PC-3 (cell line): Measurements from ENCODE around the gene CDC42EP3. TPM values are rescaled to one million over a fixed set of nuclear protein-coding genes. Genes with fewer than 3 reads are reported as not detected.

ENCODE experiments used
- ATAC-seq: fragments of 200-7000 bp; cut with Tn5 transposase; 2 replicates; pipeline ENCODE4 v1.9.1; 2020; ENCODE audit warnings: mild to moderate bottlenecking, moderate library complexity
- BruUV-seq: library from RNA; stranded (reverse); fragments of 400-500 nt; replicated peaks from 2 replicates; lab custom pipeline; 2021; lab: Mats Ljungman, UMichigan
- CTCF ChIA-PET: fragments of 300-600 bp; sonication (Branson Sonifier 250); formaldehyde crosslinking; loops from one replicate; lab custom pipeline; 2022; ENCODE audit warnings: antibody characterized with exemption; lab: Charles Lee
- POLR2A ChIA-PET: fragments of 300-600 bp; sonication (Branson Sonifier 250); formaldehyde crosslinking; loops from one replicate; lab custom pipeline; 2022; ENCODE audit warnings: antibody characterized with exemption; ENCODE audit not compliant: unreplicated experiment; lab: Charles Lee
- DNase-seq: peaks from one replicate; pipeline ENCODE4 v3.0.0-alpha.2; 2015
- H2AFZ ChIP-seq: fragments of 300-600 bp; sonication (generic); 2 replicates; pipeline ENCODE4 v1.6.0; 2016; ENCODE audit warnings: antibody characterized with exemption, low read length
- H3F3A ChIP-seq: fragments of 300-600 bp; sonication (generic); one replicate; pipeline ENCODE4 v1.6.0; 2017; ENCODE audit warnings: antibody characterized with exemption, low read length, control low read depth, mild to moderate bottlenecking; ENCODE audit not compliant: unreplicated experiment
- H3K27ac ChIP-seq: fragments of 300-600 bp; sonication (generic); 2 replicates; pipeline ENCODE4 v1.5.1; 2016; ENCODE audit warnings: mild to moderate bottlenecking, low read length
- H3K27me3 ChIP-seq: fragments of 300-600 bp; sonication (generic); 2 replicates; pipeline ENCODE4 v1.6.1; 2016; ENCODE audit warnings: low read length, mixed read lengths
- H3K36me3 ChIP-seq: fragments of 300-600 bp; sonication (generic); 2 replicates; pipeline ENCODE4 v1.6.1; 2016; ENCODE audit warnings: low read depth, mixed run types, low read length, mixed read lengths
- H3K4me1 ChIP-seq: fragments of 300-600 bp; sonication (generic); 2 replicates; pipeline ENCODE4 v1.5.1; 2016; ENCODE audit warnings: low read length; ENCODE audit not compliant: insufficient read depth
- H3K4me2 ChIP-seq: fragments of 300-600 bp; sonication (generic); 2 replicates; pipeline ENCODE4 v1.6.0; 2016; ENCODE audit warnings: low read length
- H3K4me3 ChIP-seq: fragments of 300-600 bp; sonication (generic); 2 replicates; pipeline ENCODE4 v1.5.1; 2016; ENCODE audit warnings: mild to moderate bottlenecking, low read length, mixed read lengths
- H3K79me2 ChIP-seq: fragments of 300-600 bp; sonication (generic); 2 replicates; pipeline ENCODE4 v1.6.1; 2017; ENCODE audit warnings: low read length, mixed read lengths
- H3K9ac ChIP-seq: fragments of 300-600 bp; sonication (generic); 2 replicates; pipeline ENCODE4 v1.6.0; 2016; ENCODE audit warnings: mild to moderate bottlenecking, low read length
- H3K9me2 ChIP-seq: fragments of 300-600 bp; sonication (generic); replicated peaks from 2 replicates; pipeline ENCODE4 v1.6.1; 2016; ENCODE audit warnings: mixed run types, low read length, mixed read lengths
- H3K9me3 ChIP-seq: fragments of 300-600 bp; sonication (generic); 2 replicates; pipeline ENCODE4 v1.6.1; 2016; ENCODE audit warnings: low read length, mixed read lengths
- H4K20me1 ChIP-seq: fragments of 300-600 bp; sonication (generic); 2 replicates; pipeline ENCODE4 v1.6.1; 2016; ENCODE audit warnings: low read length, mixed read lengths
- EZH2 ChIP-seq: fragments of 300-600 bp; sonication (generic); IDR thresholded peaks from one replicate; pipeline ENCODE4 v1.6.1; 2017; ENCODE audit warnings: antibody characterized with exemption, mild to moderate bottlenecking, low read length; ENCODE audit not compliant: unreplicated experiment
- EZH2phosphoT487 ChIP-seq: fragments of 300-600 bp; sonication (generic); IDR thresholded peaks from 2 replicates; pipeline ENCODE4 v1.6.1; 2018; ENCODE audit warnings: mild to moderate bottlenecking, antibody characterized with exemption, low read length, borderline replicate concordance
- intact Hi-C: fragments of 100-400 bp; cut with micrococcal nuclease; formaldehyde crosslinking; loops from 2 replicates; pipeline ENCODE4 v1.9.0; 2023
- total RNA-seq: library from RNA; depleted of rRNA; stranded (reverse); fragments of >200 nt; gene quantifications from 2 replicates; pipeline ENCODE4 v1.2.3, GENCODE V29; 2014
- TF ChIP-seq, protein P1 (sequence below): fragments of 300-600 bp; sonication (generic); conservative IDR thresholded peaks from 2 replicates; pipeline ENCODE4 v1.5.1; 2017; ENCODE audit warnings: antibody characterized with exemption, low read depth, mild to moderate bottlenecking, low read length

Gene CDC42EP3
- total RNA-seq, 1 experiment from 2014 or later, result 28.4 TPM

- Histone ChIP-seq H3K4me1 (no peaks in the 10 kb centered on the region), H4K20me1 (no peaks in the 10 kb centered on the region), H3K4me2 (no peak overlapping the region), H3K36me3 (no peaks in the 10 kb centered on the region), H3K9me2 (no peaks in the 10 kb centered on the region), H3K27me3 (no peaks in the 10 kb centered on the region), H3K79me2 (no peaks in the 10 kb centered on the region), H3K9me3 (no peaks in the 10 kb centered on the region), H3K4me3 (no peak overlapping the region), H3K9ac (no peak overlapping the region), H3F3A (no peaks in the 10 kb centered on the region), H2AFZ (no peak overlapping the region), H3K27ac (no peak overlapping the region)
- DNase-seq (no peak), ATAC-seq (no peak)
- ChIA-PET POLR2A (no interaction called here), CTCF (no interaction called here)
- TF ChIP-seq, protein P1, sequence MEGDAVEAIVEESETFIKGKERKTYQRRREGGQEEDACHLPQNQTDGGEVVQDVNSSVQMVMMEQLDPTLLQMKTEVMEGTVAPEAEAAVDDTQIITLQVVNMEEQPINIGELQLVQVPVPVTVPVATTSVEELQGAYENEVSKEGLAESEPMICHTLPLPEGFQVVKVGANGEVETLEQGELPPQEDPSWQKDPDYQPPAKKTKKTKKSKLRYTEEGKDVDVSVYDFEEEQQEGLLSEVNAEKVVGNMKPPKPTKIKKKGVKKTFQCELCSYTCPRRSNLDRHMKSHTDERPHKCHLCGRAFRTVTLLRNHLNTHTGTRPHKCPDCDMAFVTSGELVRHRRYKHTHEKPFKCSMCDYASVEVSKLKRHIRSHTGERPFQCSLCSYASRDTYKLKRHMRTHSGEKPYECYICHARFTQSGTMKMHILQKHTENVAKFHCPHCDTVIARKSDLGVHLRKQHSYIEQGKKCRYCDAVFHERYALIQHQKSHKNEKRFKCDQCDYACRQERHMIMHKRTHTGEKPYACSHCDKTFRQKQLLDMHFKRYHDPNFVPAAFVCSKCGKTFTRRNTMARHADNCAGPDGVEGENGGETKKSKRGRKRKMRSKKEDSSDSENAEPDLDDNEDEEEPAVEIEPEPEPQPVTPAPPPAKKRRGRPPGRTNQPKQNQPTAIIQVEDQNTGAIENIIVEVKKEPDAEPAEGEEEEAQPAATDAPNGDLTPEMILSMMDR, result no peak
- TF ChIP-seq EZH2phosphoT487 (no peak), EZH2 (no peak)
- BruUV-seq, result no TSS peak
- intact Hi-C loops, result no loop called here
Measured at GRCh38 chr2:37630776-37631175, 40.7 kb downstream of the CDC42EP3 start.

GRCh38 chr2:37630301-37630700 is 41.1 kb downstream of the CDC42EP3 start:
- Histone ChIP-seq H3K9ac (no peak overlapping the region), H3K4me2 (no peak overlapping the region), H3K79me2 (no peaks in the 10 kb centered on the region), H4K20me1 (no peaks in the 10 kb centered on the region), H3K9me3 (no peaks in the 10 kb centered on the region), H3K36me3 (no peaks in the 10 kb centered on the region), H3F3A (no peaks in the 10 kb centered on the region), H3K4me1 (no peaks in the 10 kb centered on the region; the same call in 1 of the 2 replicates), H3K4me3 (no peak overlapping the region), H3K27ac (no peak overlapping the region), H3K9me2 (no peaks in the 10 kb centered on the region), H2AFZ (no peak overlapping the region), H3K27me3 (no peaks in the 10 kb centered on the region)
- POLR2A ChIA-PET, result no interaction called here
- TF ChIP-seq EZH2phosphoT487, result no peak
- TF ChIP-seq EZH2, result no peak
- TF ChIP-seq, protein P1, result no peak
- DNase-seq (no peak), ATAC-seq (no peak)
- CTCF ChIA-PET, result no interaction called here
- intact Hi-C loops, result no loop called here
- BruUV-seq, result no TSS peak

DNA sequence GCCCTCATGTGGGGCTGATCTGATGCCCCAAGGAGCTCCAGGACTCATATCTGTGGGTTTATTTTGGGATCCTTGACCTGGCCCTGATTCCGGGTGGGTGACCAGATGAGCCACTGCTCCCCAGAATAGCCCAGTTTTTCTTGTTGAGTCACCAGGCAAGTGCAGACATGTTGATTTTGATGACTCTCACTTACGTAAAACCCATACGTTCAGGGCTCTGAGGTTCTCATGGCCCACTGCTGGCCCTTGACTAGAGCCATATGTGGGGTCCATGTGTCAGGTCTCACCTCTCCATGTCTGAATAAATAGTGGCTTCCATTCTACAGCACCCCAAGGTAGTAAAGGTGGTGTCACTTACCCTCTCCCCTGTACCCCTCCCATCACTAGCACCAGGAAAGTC is 41.9 kb downstream of the CDC42EP3 start:
- Histone ChIP-seq H3K27ac (no peak overlapping the region), H3K9ac (no peak overlapping the region), H3K4me2 (no peak overlapping the region), H3K4me1 (peaks cover 8% of the 10 kb centered on the region), H2AFZ (no peak overlapping the region), H3K9me3 (no peaks in the 10 kb centered on the region), H3K27me3 (no peaks in the 10 kb centered on the region), H4K20me1 (no peaks in the 10 kb centered on the region), H3K9me2 (no peaks in the 10 kb centered on the region), H3K79me2 (no peaks in the 10 kb centered on the region), H3K4me3 (no peak overlapping the region), H3F3A (no peaks in the 10 kb centered on the region), H3K36me3 (no peaks in the 10 kb centered on the region)
- ATAC-seq (no peak), DNase-seq (no peak)
- ChIA-PET POLR2A (no interaction called here), CTCF (no interaction called here)
- TF ChIP-seq, protein P1, result no peak
- TF ChIP-seq EZH2, result no peak
- no peak for TF ChIP-seq EZH2phosphoT487
- BruUV-seq, result no TSS peak
- intact Hi-C loops, result no loop called here
